ENCODE data around the gene PRKCD.
"Not testable (repeated sequence)": the region's sequence is repeated elsewhere in the genome, so short reads cannot be mapped to it uniquely, and the experiment has no call there.

The PRKCD gene

GRCh38 chr3:53139906-53140846, 20.8 kb upstream of the PRKCD start:
- DNase-seq (ENCODE audit: low read depth) = no peak

GRCh38 chr3:53140847-53141845, 19.9 kb upstream of the PRKCD start:
- DNase-seq (ENCODE audit: low read depth) = no peak

GRCh38 chr3:53142986-53143385, 18.0 kb upstream of the PRKCD start:
- no peak for DNase-seq (ENCODE audit: low read depth)

GRCh38 chr3:53144446-53144845, 16.6 kb upstream of the PRKCD start:
- no peak for DNase-seq (ENCODE audit: low read depth)

- no peak for DNase-seq (ENCODE audit: low read depth)
Observed at GRCh38 chr3:53144862-53145712, 15.9 kb upstream of the PRKCD start.

- DNase-seq (ENCODE audit: low read depth) = no peak
Observed at GRCh38 chr3:53145713-53146080, 15.3 kb upstream of the PRKCD start.

GRCh38 chr3:53146319-53146891, 14.6 kb upstream of the PRKCD start:
- DNase-seq (ENCODE audit: low read depth) = no peak

- no peak for DNase-seq (ENCODE audit: low read depth)
Observed at GRCh38 chr3:53147151-53147902, 13.7 kb upstream of the PRKCD start.

- DNase-seq (ENCODE audit: low read depth) = no peak
Observed at GRCh38 chr3:53147903-53148400, 13.1 kb upstream of the PRKCD start.

GRCh38 chr3:53149006-53149690, 11.9 kb upstream of the PRKCD start:
- no peak for DNase-seq (ENCODE audit: low read depth)

GRCh38 chr3:53149699-53150098, 11.3 kb upstream of the PRKCD start:
- no peak for DNase-seq (ENCODE audit: low read depth)

- DNase-seq (ENCODE audit: low read depth) = no peak
Observed at GRCh38 chr3:53150247-53151085, 10.5 kb upstream of the PRKCD start.

- not testable (repeated sequence) for DNase-seq (ENCODE audit: low read depth)
Observed at GRCh38 chr3:53151086-53151438, 9.9 kb upstream of the PRKCD start.

- no peak for DNase-seq (ENCODE audit: low read depth)
Observed at GRCh38 chr3:53151465-53151864, 9.5 kb upstream of the PRKCD start.

- DNase-seq (ENCODE audit: low read depth) = no peak
Observed at GRCh38 chr3:53151870-53152660, 8.9 kb upstream of the PRKCD start.

GRCh38 chr3:53153264-53153823, 7.7 kb upstream of the PRKCD start:
- no peak for DNase-seq (ENCODE audit: low read depth)

GRCh38 chr3:53153980-53154379, 7.0 kb upstream of the PRKCD start:
- no peak for DNase-seq (ENCODE audit: low read depth)

GRCh38 chr3:53154881-53155285, 6.1 kb upstream of the PRKCD start:
- no peak for DNase-seq (ENCODE audit: low read depth)
